Measurements from ENCODE around the gene TAF6. TPM values are rescaled to one million over a fixed set of nuclear protein-coding genes. Genes with fewer than 3 reads are reported as not detected.

TAF6 gene
- total RNA-seq, 1 experiment from 2014 or later: 47.2 TPM

- H3K4me3 Mint-ChIP-seq (ENCODE audit: unreplicated experiment): no peak overlapping the region
- no peak for TF ChIP-seq CTCF (IDR thresholded peaks at IDR 0.05; ENCODE audit: unreplicated experiment)
- intact Hi-C loops (cut with micrococcal nuclease): no loop called here
- CTCF ChIA-PET: no interaction called here
- BruUV-seq (replicated peaks): TSS peak; percentile 78
- H3K36me3 Mint-ChIP-seq (ENCODE audit: insufficient read depth, unreplicated experiment): peaks cover 75% of the 10 kb centered on the region
- H3K27ac Mint-ChIP-seq (ENCODE audit: low read depth, unreplicated experiment): no peak overlapping the region
- no peaks in the 10 kb centered on the region for H3K27me3 Mint-ChIP-seq (ENCODE audit: insufficient read depth, unreplicated experiment)
- POLR2A ChIA-PET: interaction anchor here (0.9 to 3.7 kb wide), 5 partner anchors 9 to 39 kb away, joined by 3 to 92 read pairs (median 4); partner anchors contain the start of genes AP4M1, MBLAC1, MCM7 and ZNF3
- peaks cover 18% of the 10 kb centered on the region for H3K4me1 Mint-ChIP-seq (ENCODE audit: insufficient read depth, unreplicated experiment)
- no peak for DNase-seq (ENCODE audit: unreplicated experiment)
- no peaks in the 10 kb centered on the region for H3K9me3 Mint-ChIP-seq (ENCODE audit: unreplicated experiment)
Observed at GRCh38 chr7:100091411-100092181, 27.6 kb downstream of the TAF6 start.

- peak overlapping the region; percentile 31 for H3K4me3 Mint-ChIP-seq (ENCODE audit: unreplicated experiment)
- H3K27ac Mint-ChIP-seq (ENCODE audit: low read depth, unreplicated experiment): no peak overlapping the region
- ChIA-PET CTCF (interaction anchor here (0.7 kb wide), 1 partner anchor 26 kb away, joined by 3 read pairs; no protein-coding TSS in a partner anchor), POLR2A (interaction anchor here (0.9 to 3.7 kb wide), 6 partner anchors 10 to 58 kb away, joined by 3 to 92 read pairs (median 5); partner anchors contain the start of genes AP4M1, LAMTOR4, MBLAC1 and MCM7)
- no peak for TF ChIP-seq CTCF (IDR thresholded peaks at IDR 0.05; ENCODE audit: unreplicated experiment)
- no peaks in the 10 kb centered on the region for H3K9me3 Mint-ChIP-seq (ENCODE audit: unreplicated experiment)
- BruUV-seq (replicated peaks): no TSS peak
- peaks cover 18% of the 10 kb centered on the region for H3K4me1 Mint-ChIP-seq (ENCODE audit: insufficient read depth, unreplicated experiment)
- intact Hi-C loops (cut with micrococcal nuclease): no loop called here
- DNase-seq (ENCODE audit: unreplicated experiment): no peak
- no peaks in the 10 kb centered on the region for H3K27me3 Mint-ChIP-seq (ENCODE audit: insufficient read depth, unreplicated experiment)
- H3K36me3 Mint-ChIP-seq (ENCODE audit: insufficient read depth, unreplicated experiment): peaks cover 67% of the 10 kb centered on the region
Observed at GRCh38 chr7:100090527-100091410, 28.4 kb downstream of the TAF6 start.

GRCh38 chr7:100089458-100090196 is 29.5 kb downstream of the TAF6 start:
- H3K9me3 Mint-ChIP-seq (ENCODE audit: unreplicated experiment): no peaks in the 10 kb centered on the region
- H3K27me3 Mint-ChIP-seq (ENCODE audit: insufficient read depth, unreplicated experiment): no peaks in the 10 kb centered on the region
- TF ChIP-seq CTCF (IDR thresholded peaks at IDR 0.05; ENCODE audit: unreplicated experiment): no peak
- POLR2A ChIA-PET: interaction anchor here (0.6 to 3.7 kb wide), 17 partner anchors 9 to 590 kb away, joined by 3 to 92 read pairs (median 3); partner anchors contain the start of genes AP4M1, LAMTOR4, MBLAC1 and MCM7
- H3K27ac Mint-ChIP-seq (ENCODE audit: low read depth, unreplicated experiment): peak overlapping the region; percentile 76
- peaks cover 56% of the 10 kb centered on the region for H3K36me3 Mint-ChIP-seq (ENCODE audit: insufficient read depth, unreplicated experiment)
- no peak for DNase-seq (ENCODE audit: unreplicated experiment)
- CTCF ChIA-PET: interaction anchor here (0.6 to 0.7 kb wide), 6 partner anchors 67 to 1512 kb away, joined by 3 read pairs; no protein-coding TSS in a partner anchor
- H3K4me3 Mint-ChIP-seq (ENCODE audit: unreplicated experiment): peak overlapping the region; percentile 92
- no TSS peak for BruUV-seq (replicated peaks)
- intact Hi-C loops (cut with micrococcal nuclease): loop anchor here (1.0 to 10.0 kb wide), 2 partner anchors 11 to 175 kb away; partner anchors contain the start of gene TRIM4
- peaks cover 18% of the 10 kb centered on the region for H3K4me1 Mint-ChIP-seq (ENCODE audit: insufficient read depth, unreplicated experiment)

All from MCF 10A (cell line).